HepG2 (cell line): ENCODE results near the gene OS9. TPM values are rescaled to one million over a fixed set of nuclear protein-coding genes. Genes with fewer than 3 reads are reported as not detected.

Source experiments
- EEA1 ChIP-seq: sonication (generic); formaldehyde crosslinking; IDR thresholded peaks from 2 replicates; pipeline ENCODE4 v1.5.1; 2020; ENCODE audit warnings: mild to moderate bottlenecking, missing genetic modification reagents, borderline replicate concordance
- GABPB1 ChIP-seq: IDR thresholded peaks from 2 replicates; pipeline ENCODE4 v1.6.1; 2016; ENCODE audit warnings: mild to moderate bottlenecking, missing genetic modification reagents, moderate library complexity, missing compliant biosample characterization
- GMEB2 ChIP-seq: IDR thresholded peaks from 2 replicates; pipeline ENCODE4 v1.6.1; 2016; ENCODE audit warnings: missing biosample characterization, missing genetic modification reagents, low read depth
- KLF12 ChIP-seq: sonication (generic); formaldehyde crosslinking; IDR thresholded peaks from 2 replicates; pipeline ENCODE4 v1.4.0; 2020; ENCODE audit warnings: missing genetic modification reagents, borderline replicate concordance
- MLX ChIP-seq: IDR thresholded peaks from 2 replicates; pipeline ENCODE4 v1.6.1; 2016
- MLXIP ChIP-seq: sonication (generic); formaldehyde crosslinking; IDR thresholded peaks from 2 replicates; pipeline ENCODE4 v1.9.0; 2021; ENCODE audit warnings: missing genetic modification reagents, borderline replicate concordance
- MTA1 ChIP-seq: sonication (generic); formaldehyde crosslinking; IDR thresholded peaks from 2 replicates; pipeline ENCODE4 v1.4.0; 2020; ENCODE audit warnings: missing genetic modification reagents, mild to moderate bottlenecking, borderline replicate concordance
- MTF1 ChIP-seq: sonication (generic); formaldehyde crosslinking; IDR thresholded peaks from 2 replicates; pipeline ENCODE4 v1.5.0; 2020; ENCODE audit warnings: missing genetic modification reagents
- MXD3 ChIP-seq: IDR thresholded peaks from 2 replicates; pipeline ENCODE4 v1.6.1; 2016; ENCODE audit warnings: mild to moderate bottlenecking, missing biosample characterization, missing genetic modification reagents
- PHF21A ChIP-seq: sonication (generic); formaldehyde crosslinking; IDR thresholded peaks from 2 replicates; pipeline ENCODE4 v1.5.0; 2020; ENCODE audit warnings: mild to moderate bottlenecking, missing genetic modification reagents
- SKIL ChIP-seq: sonication (generic); formaldehyde crosslinking; IDR thresholded peaks from 2 replicates; pipeline ENCODE4 v1.8.0; 2022; ENCODE audit warnings: missing genetic modification reagents, mild to moderate bottlenecking, moderate library complexity, borderline replicate concordance
- SMARCE1 ChIP-seq: fragments of 450-650 bp; IDR thresholded peaks from 2 replicates; pipeline ENCODE4 v1.6.1; 2017; ENCODE audit warnings: borderline replicate concordance
- YY1 ChIP-seq: IDR thresholded peaks from 2 replicates; pipeline ENCODE4 v1.6.1; 2011; ENCODE audit warnings: low read length, low read depth, moderate library complexity, mild to moderate bottlenecking; ENCODE audit not compliant: insufficient read depth, insufficient replicate concordance
- ZBTB49 ChIP-seq: sonication (generic); formaldehyde crosslinking; IDR thresholded peaks from 2 replicates; pipeline ENCODE4 v1.4.0; 2020; ENCODE audit warnings: missing genetic modification reagents, borderline replicate concordance
- ZNF354B ChIP-seq: sonication (generic); formaldehyde crosslinking; IDR thresholded peaks from 2 replicates; pipeline ENCODE4 v1.8.0; 2022; ENCODE audit warnings: mild to moderate bottlenecking, missing genetic modification reagents
- ZNF546 ChIP-seq: sonication (generic); formaldehyde crosslinking; conservative IDR thresholded peaks from 2 replicates; pipeline ENCODE4 v1.8.1; 2023; ENCODE audit warnings: mild to moderate bottlenecking, missing genetic modification reagents
- ZNF816 ChIP-seq: sonication (generic); formaldehyde crosslinking; IDR thresholded peaks from 2 replicates; pipeline ENCODE4 v1.8.0; 2022; ENCODE audit warnings: missing genetic modification reagents, mild to moderate bottlenecking, borderline replicate concordance
- polyA plus RNA-seq, 8 experiments: library from polyadenylated mRNA; depleted of rRNA in 3 of 8; stranded (reverse) in 7 of 8; unstranded in 1 of 8; fragments of >200 nt; fragmentation: Illumina TruSeq in 4 of 8; extraction: Trizol in 4 of 8; gene quantifications; 2 replicates each; pipeline versions ENCODE4 v1.2.1 to v1.2.3, GENCODE V29; 2011 to 2016; ENCODE audit warnings: low read depth in 4 of 8, missing spikeins in 1 of 8, mixed read lengths in 1 of 8; ENCODE audit not compliant: insufficient read depth in 1 of 8
- total RNA-seq, 5 experiments: library from RNA; depleted of rRNA; stranded (reverse); fragments of >200 nt; fragmentation: Illumina TruSeq; extraction: Trizol; gene quantifications; 2 replicates each; pipeline ENCODE4 v1.2.3, GENCODE V29; 2016; ENCODE audit warnings: low read depth in 1 of 5

The OS9 gene
- total and polyA plus RNA-seq, 2 of the 13 experiments (the other 11 are each of a cell fraction or from before 2014, with no cell fraction given), result 156 to 206 TPM

GRCh38 chr12:57751788-57752667, 58.1 kb downstream of the OS9 start, which contains the start of gene CDK4 (continued):
- TF ChIP-seq MLXIP (CRISPR knock-in tag), result no peak; the same call in 1 of the 2 replicates
- TF ChIP-seq EEA1 (CRISPR knock-in tag), result 0 out of 2 replicates have a peak, but pooled peaks have one; percentile 13
- TF ChIP-seq PHF21A (CRISPR knock-in tag), result peak; percentile 86
- peak; percentile 81; the same call in 1 of the 2 replicates for TF ChIP-seq ZNF546 (CRISPR knock-in tag)
- TF ChIP-seq ZNF354B (CRISPR knock-in tag), result peak; percentile 50; the same call in 1 of the 2 replicates
- peak; percentile 95 for TF ChIP-seq GABPB1
- TF ChIP-seq MTA1 (CRISPR knock-in tag), result no peak; the same call in 1 of the 2 replicates
- peak; percentile 93 for TF ChIP-seq MXD3
- peak; percentile 96 for TF ChIP-seq MLX
- TF ChIP-seq MTF1 (CRISPR knock-in tag), result no peak
- TF ChIP-seq KLF12 (CRISPR knock-in tag), result peak; percentile 94
- TF ChIP-seq ZNF816 (CRISPR knock-in tag), result peak; percentile 67; the same call in 1 of the 2 replicates
- TF ChIP-seq GMEB2 (CRISPR knock-in tag), result no peak; the same call in 1 of the 2 replicates
- TF ChIP-seq ZBTB49 (CRISPR knock-in tag), result peak; percentile 75
- TF ChIP-seq SMARCE1, result no peak
- peak; percentile 56; the same call in 1 of the 2 replicates for TF ChIP-seq SKIL (CRISPR knock-in tag)
- TF ChIP-seq YY1, result peak; percentile 71
